ENCODE results near the gene COL5A3.

DNA sequence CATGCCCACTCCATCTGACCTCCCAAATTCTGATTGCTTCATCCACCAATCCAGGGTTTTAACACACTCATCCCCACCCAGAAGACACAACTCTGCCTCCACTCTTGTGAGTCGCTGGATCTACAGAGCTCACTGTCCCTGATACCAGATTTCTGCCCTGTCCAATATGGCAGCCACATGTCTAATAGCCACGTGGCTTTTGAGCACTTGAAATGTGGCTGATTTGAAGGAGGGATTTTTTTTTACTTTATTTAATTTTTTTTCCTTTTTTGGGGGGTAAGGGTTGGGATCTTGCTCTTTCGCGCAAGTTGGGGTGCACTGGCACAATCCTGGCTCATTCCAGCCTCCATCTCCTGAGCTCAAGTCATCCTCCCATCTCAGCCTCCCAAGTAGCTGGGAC is 49.2 kb downstream of the COL5A3 start:
- TF ChIP-seq POLR2A (IDR thresholded peaks at IDR 0.05) = no peak
- TF ChIP-seq, protein P1, sequence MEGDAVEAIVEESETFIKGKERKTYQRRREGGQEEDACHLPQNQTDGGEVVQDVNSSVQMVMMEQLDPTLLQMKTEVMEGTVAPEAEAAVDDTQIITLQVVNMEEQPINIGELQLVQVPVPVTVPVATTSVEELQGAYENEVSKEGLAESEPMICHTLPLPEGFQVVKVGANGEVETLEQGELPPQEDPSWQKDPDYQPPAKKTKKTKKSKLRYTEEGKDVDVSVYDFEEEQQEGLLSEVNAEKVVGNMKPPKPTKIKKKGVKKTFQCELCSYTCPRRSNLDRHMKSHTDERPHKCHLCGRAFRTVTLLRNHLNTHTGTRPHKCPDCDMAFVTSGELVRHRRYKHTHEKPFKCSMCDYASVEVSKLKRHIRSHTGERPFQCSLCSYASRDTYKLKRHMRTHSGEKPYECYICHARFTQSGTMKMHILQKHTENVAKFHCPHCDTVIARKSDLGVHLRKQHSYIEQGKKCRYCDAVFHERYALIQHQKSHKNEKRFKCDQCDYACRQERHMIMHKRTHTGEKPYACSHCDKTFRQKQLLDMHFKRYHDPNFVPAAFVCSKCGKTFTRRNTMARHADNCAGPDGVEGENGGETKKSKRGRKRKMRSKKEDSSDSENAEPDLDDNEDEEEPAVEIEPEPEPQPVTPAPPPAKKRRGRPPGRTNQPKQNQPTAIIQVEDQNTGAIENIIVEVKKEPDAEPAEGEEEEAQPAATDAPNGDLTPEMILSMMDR (IDR thresholded peaks at IDR 0.05) = no peak

All from upper lobe of left lung (tissue), 4 donors.